SK-N-SH (cell line): Measurements from ENCODE around the gene GLCCI1. TPM values are rescaled to one million over a fixed set of nuclear protein-coding genes. Genes with fewer than 3 reads are reported as not detected.

Experiments
- CTCF ChIA-PET: fragments of 300-600, 350-600 bp; formaldehyde crosslinking; extraction: SDS; loops from one replicate; lab custom pipeline; 2021; lab: Yijun Ruan, JAX
- POLR2A ChIA-PET: fragments of 350-600 bp; sonication (Branson Sonifier 250); formaldehyde crosslinking; extraction: SDS; loops from one replicate; lab custom pipeline; 2020; ENCODE audit warnings: antibody characterized with exemption, inconsistent platforms; lab: Yijun Ruan, JAX
- DNase-seq: peaks from one replicate; pipeline ENCODE4 v3.0.0; 2012
- H2AFZ ChIP-seq: fragments of 200-600 bp; sonication (generic); 2 replicates; pipeline ENCODE4 v1.8.1; 2016; ENCODE audit warnings: antibody characterized with exemption, mild to moderate bottlenecking, low read depth
- H3F3A ChIP-seq: fragments of 200-600 bp; sonication (generic); replicated peaks from 2 replicates; pipeline ENCODE3; 2016; ENCODE audit warnings: antibody characterized with exemption, mild to moderate bottlenecking; ENCODE audit not compliant: insufficient read depth
- H3K27ac ChIP-seq, 2 experiments: fragments of 200-500 bp in 1 of 2; fragments of 200-600 bp in 1 of 2; sonication (Bioruptor generic) in 1 of 2; sonication (generic), shearing (Covaris generic) in 1 of 2; 2 replicates each; pipeline versions ENCODE4 v1.5.1 to v1.6.1; 2014 to 2016; ENCODE audit warnings: low read depth in 2 of 2, inconsistent platforms in 1 of 2, low read length in 1 of 2, mild to moderate bottlenecking in 1 of 2, mixed read lengths in 1 of 2
- H3K27me3 ChIP-seq: fragments of 200-600 bp; sonication (generic), shearing (Covaris generic); 2 replicates; pipeline ENCODE4 v1.6.1; 2016; ENCODE audit warnings: mixed run types; ENCODE audit not compliant: insufficient read depth
- H3K36me3 ChIP-seq, 2 experiments: fragments of 200-500 bp in 1 of 2; fragments of 200-600 bp in 1 of 2; sonication (Bioruptor generic) in 1 of 2; sonication (generic) in 1 of 2; replicated peaks in 1 of 2; 2 replicates each; pipeline versions ENCODE3 to v1.5.1; 2014 to 2016; ENCODE audit warnings: low read length in 1 of 2, mild to moderate bottlenecking in 1 of 2; ENCODE audit not compliant: insufficient read depth in 2 of 2, control insufficient read depth in 1 of 2
- H3K4me1 ChIP-seq, 2 experiments: fragments of 200-500 bp in 1 of 2; fragments of 200-600 bp in 1 of 2; sonication (Bioruptor generic) in 1 of 2; sonication (generic), shearing (Covaris generic) in 1 of 2; 2 replicates each; pipeline versions ENCODE4 v1.5.1 to v1.6.1; 2014 to 2016; ENCODE audit warnings: low read depth in 1 of 2, low read length in 1 of 2, mixed run types in 1 of 2; ENCODE audit not compliant: insufficient read depth in 2 of 2, control insufficient read depth in 1 of 2
- H3K4me2 ChIP-seq: fragments of 200-600 bp; sonication (generic), shearing (Covaris generic); 2 replicates; pipeline ENCODE4 v1.6.1; 2017; ENCODE audit warnings: mixed run types
- H3K4me3 ChIP-seq, 2 experiments: fragments of 200-500 bp in 1 of 2; fragments of 200-600 bp in 1 of 2; sonication (Bioruptor generic) in 1 of 2; sonication (generic), shearing (Covaris generic) in 1 of 2; 2 replicates each; pipeline versions ENCODE4 v1.5.1 to v1.8.1; 2014 to 2016; ENCODE audit warnings: low read depth in 2 of 2, inconsistent platforms in 1 of 2, low read length in 1 of 2, mild to moderate bottlenecking in 1 of 2, mixed read lengths in 1 of 2, moderate library complexity in 1 of 2
- H3K79me2 ChIP-seq: fragments of 200-600 bp; sonication (generic); 2 replicates; pipeline ENCODE4 v1.8.1; 2017; ENCODE audit warnings: mild to moderate bottlenecking; ENCODE audit not compliant: insufficient read depth
- H3K9ac ChIP-seq: fragments of 200-600 bp; sonication (generic); 2 replicates; pipeline ENCODE4 v1.6.1; 2017; ENCODE audit warnings: mixed run types
- H3K9me2 ChIP-seq: fragments of 200-600 bp; sonication (generic); 2 replicates; pipeline ENCODE4 v1.6.1; 2017; ENCODE audit warnings: mixed run types
- H3K9me3 ChIP-seq: fragments of 200-600 bp; sonication (generic); 2 replicates; pipeline ENCODE4 v1.6.1; 2017; ENCODE audit warnings: mixed run types, mild to moderate bottlenecking, moderate library complexity
- H4K20me1 ChIP-seq: fragments of 200-600 bp; sonication (generic); 2 replicates; pipeline ENCODE4 v1.6.1; 2017; ENCODE audit warnings: mild to moderate bottlenecking, mixed run types; ENCODE audit not compliant: insufficient read depth
- ELF1 ChIP-seq: IDR thresholded peaks from 2 replicates; pipeline ENCODE4 v1.4.0; 2012
- EP300 ChIP-seq, 2 experiments: IDR thresholded peaks; 2 replicates each; pipeline versions ENCODE4 v1.4.0 to v1.6.1; 2012; ENCODE audit warnings: borderline replicate concordance in 1 of 2, low read depth in 1 of 2, low read length in 1 of 2
- EZH2phosphoT487 ChIP-seq: fragments of 200-600 bp; sonication (generic); IDR thresholded peaks from 2 replicates; pipeline ENCODE4 v1.6.1; 2017; ENCODE audit warnings: low read depth, mixed run types, mild to moderate bottlenecking, antibody characterized with exemption, moderate library complexity, borderline replicate concordance
- FOSL2 ChIP-seq: IDR thresholded peaks from 2 replicates; pipeline ENCODE4 v1.4.0; 2012; ENCODE audit warnings: low read depth, mild to moderate bottlenecking, moderate library complexity, borderline replicate concordance
- FOXJ3 ChIP-seq: sonication (generic); formaldehyde crosslinking; IDR thresholded peaks from 2 replicates; pipeline ENCODE4 v1.5.1; 2020; ENCODE audit warnings: mild to moderate bottlenecking, missing genetic modification reagents
- GABPA ChIP-seq: IDR thresholded peaks from 2 replicates; pipeline ENCODE4 v1.4.0; 2012; ENCODE audit warnings: low read depth, mild to moderate bottlenecking
- MAX ChIP-seq: IDR thresholded peaks from 2 replicates; pipeline ENCODE4 v1.4.0; 2012; ENCODE audit warnings: low read depth
- MEF2A ChIP-seq: IDR thresholded peaks from 2 replicates; pipeline ENCODE4 v1.4.0; 2012; ENCODE audit warnings: low read depth, borderline replicate concordance
- MXI1 ChIP-seq: IDR thresholded peaks from 2 replicates; pipeline ENCODE4 v1.6.1; 2012; ENCODE audit warnings: mild to moderate bottlenecking, low read depth, low read length, improper control_type of control experiment
- NRF1 ChIP-seq: IDR thresholded peaks from 2 replicates; pipeline ENCODE4 v1.6.1; 2012; ENCODE audit warnings: low read depth, mild to moderate bottlenecking, low read length
- POLR2AphosphoS5 ChIP-seq: IDR thresholded peaks from 2 replicates; pipeline ENCODE4 v1.6.1; 2012; ENCODE audit warnings: low read depth, low read length
- RCOR1 ChIP-seq: fragments of 150-350 bp; IDR thresholded peaks from 2 replicates; pipeline ENCODE4 v1.6.1; 2017; ENCODE audit warnings: antibody characterized with exemption, low read length
- REST ChIP-seq: IDR thresholded peaks from 2 replicates; pipeline ENCODE4 v1.6.1; 2012; ENCODE audit warnings: mild to moderate bottlenecking, low read depth, low read length, moderate library complexity
- RFX5 ChIP-seq: IDR thresholded peaks from 2 replicates; pipeline ENCODE4 v1.6.1; 2012; ENCODE audit warnings: mild to moderate bottlenecking, improper control_type of control experiment, low read length
- SMC3 ChIP-seq: IDR thresholded peaks from 2 replicates; pipeline ENCODE4 v1.6.1; 2012; ENCODE audit warnings: low read depth, low read length, improper control_type of control experiment
- ZBTB33 ChIP-seq: IDR thresholded peaks from 2 replicates; pipeline ENCODE4 v1.4.0; 2012; ENCODE audit warnings: low read depth, borderline replicate concordance
- WGBS: methylation state at CpG from one replicate; pipeline ENCODE4 v1.1.6; 2017; ENCODE audit warnings: low lambda C conversion rate; 5-methylcytosine and 5-hydroxymethylcytosine counted together
- polyA plus RNA-seq, 3 experiments: library from polyadenylated mRNA; depleted of rRNA; stranded (reverse); fragments of >200 nt; gene quantifications; 2 replicates each; pipeline ENCODE4 v1.2.3, GENCODE V29; 2012

The GLCCI1 gene
- polyA plus RNA-seq, 1 of the 3 experiments (the other 2 are of a cell fraction) = 5.5 TPM

DNA sequence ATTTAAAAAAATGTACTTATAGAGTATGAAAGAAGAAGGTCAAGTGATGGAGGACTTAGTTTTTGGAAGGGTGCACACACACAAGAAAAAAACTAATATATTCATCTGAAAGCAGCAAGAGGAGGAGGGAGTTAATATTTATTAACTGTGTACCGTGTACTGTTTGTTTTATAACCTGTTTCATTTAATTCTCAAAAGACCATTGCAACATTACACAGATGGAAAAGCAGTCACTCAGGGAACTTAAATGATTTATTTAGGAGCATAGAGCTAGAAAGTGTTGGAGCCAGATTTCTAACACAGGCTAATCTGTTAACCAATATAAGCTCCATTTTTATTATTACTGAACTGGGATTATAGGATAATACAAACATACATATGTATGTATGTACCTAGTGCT lies 36.7 kb downstream of the GLCCI1 start:
- Histone ChIP-seq H3K9me3 (no peaks in the 10 kb centered on the region), H3K9ac (no peak overlapping the region)
- TF ChIP-seq SMC3 (no peak), FOXJ3 (CRISPR knock-in tag) (no peak), EP300 (IDR thresholded peaks at IDR 0.05; ENCODE audit: borderline replicate concordance in 1 of 2, low read depth in 1 of 2, low read length in 1 of 2) (no peak)
- TF ChIP-seq, all 33 proteins: peak for 0
- POLR2A ChIA-PET = no interaction called here
- Histone ChIP-seq H3K27me3 (no peaks in the 10 kb centered on the region), H3K79me2 (no peaks in the 10 kb centered on the region; the same call in none of the 2 replicates), H3K4me2 (no peak overlapping the region), H3K27ac (no peak overlapping the region), H3K4me3 (no peak overlapping the region), H3K4me1 (no peaks in the 10 kb centered on the region; a peak in 1 of 4 replicates), H3K36me3 (peaks cover 16 to 47% of the 10 kb centered on the region in 2 experiments), H2AFZ (no peak overlapping the region), H3F3A (no peaks in the 10 kb centered on the region), H4K20me1 (no peaks in the 10 kb centered on the region), H3K9me2 (no peaks in the 10 kb centered on the region)
- 73% methylated on average over 1 of the region's 1 CpG for WGBS
- CTCF ChIA-PET = interaction anchor here (0.7 to 0.9 kb wide), 2 partner anchors 10 to 441 kb away, joined by 3 to 4 read pairs; no protein-coding TSS in a partner anchor
- no peak for DNase-seq

- H3K4me2 ChIP-seq = no peak overlapping the region
- H2AFZ ChIP-seq = no peak overlapping the region
- H4K20me1 ChIP-seq = no peaks in the 10 kb centered on the region
- H3K27ac ChIP-seq = no peak overlapping the region
- H3F3A ChIP-seq = no peaks in the 10 kb centered on the region
- ChIA-PET POLR2A (no interaction called here), CTCF (interaction anchor here (0.6 kb wide), 1 partner anchor 268 kb away, joined by 3 read pairs; no protein-coding TSS in a partner anchor)
- no peak for DNase-seq
- no peaks in the 10 kb centered on the region for H3K27me3 ChIP-seq
- H3K9me2 ChIP-seq = no peaks in the 10 kb centered on the region
- H3K36me3 ChIP-seq = peaks cover 6 to 46% of the 10 kb centered on the region in 2 experiments
- no peaks in the 10 kb centered on the region for H3K79me2 ChIP-seq
- no peak overlapping the region for H3K4me3 ChIP-seq
- no peak overlapping the region for H3K9ac ChIP-seq
- H3K4me1 ChIP-seq = no peaks in the 10 kb centered on the region; a peak in 2 of 4 replicates
- no peaks in the 10 kb centered on the region for H3K9me3 ChIP-seq
- TF ChIP-seq FOSL2 (no peak), REST (no peak), NRF1 (no peak), ELF1 (no peak), POLR2AphosphoS5 (no peak), ZBTB33 (no peak), MXI1 (no peak), RFX5 (no peak), GABPA (no peak), MAX (no peak), EZH2phosphoT487 (no peak), RCOR1 (no peak), MEF2A (no peak)
- TF ChIP-seq, all 33 proteins: peak for 0
These were observed 45.8 kb downstream of the GLCCI1 start for GRCh38 chr7:8014399-8014798.
